HS-27A (cell line): ENCODE data around the gene ATXN7L3.
"Not testable (repeated sequence)": the region's sequence is repeated elsewhere in the genome, so short reads cannot be mapped to it uniquely, and the experiment has no call there.

Experiments
- DNase-seq: peaks from one replicate; pipeline ENCODE4 v3.0.0-alpha.2; 2012; ENCODE audit warnings: low read depth, missing footprints

Gene ATXN7L3, protein sequence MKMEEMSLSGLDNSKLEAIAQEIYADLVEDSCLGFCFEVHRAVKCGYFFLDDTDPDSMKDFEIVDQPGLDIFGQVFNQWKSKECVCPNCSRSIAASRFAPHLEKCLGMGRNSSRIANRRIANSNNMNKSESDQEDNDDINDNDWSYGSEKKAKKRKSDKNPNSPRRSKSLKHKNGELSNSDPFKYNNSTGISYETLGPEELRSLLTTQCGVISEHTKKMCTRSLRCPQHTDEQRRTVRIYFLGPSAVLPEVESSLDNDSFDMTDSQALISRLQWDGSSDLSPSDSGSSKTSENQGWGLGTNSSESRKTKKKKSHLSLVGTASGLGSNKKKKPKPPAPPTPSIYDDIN

DNA sequence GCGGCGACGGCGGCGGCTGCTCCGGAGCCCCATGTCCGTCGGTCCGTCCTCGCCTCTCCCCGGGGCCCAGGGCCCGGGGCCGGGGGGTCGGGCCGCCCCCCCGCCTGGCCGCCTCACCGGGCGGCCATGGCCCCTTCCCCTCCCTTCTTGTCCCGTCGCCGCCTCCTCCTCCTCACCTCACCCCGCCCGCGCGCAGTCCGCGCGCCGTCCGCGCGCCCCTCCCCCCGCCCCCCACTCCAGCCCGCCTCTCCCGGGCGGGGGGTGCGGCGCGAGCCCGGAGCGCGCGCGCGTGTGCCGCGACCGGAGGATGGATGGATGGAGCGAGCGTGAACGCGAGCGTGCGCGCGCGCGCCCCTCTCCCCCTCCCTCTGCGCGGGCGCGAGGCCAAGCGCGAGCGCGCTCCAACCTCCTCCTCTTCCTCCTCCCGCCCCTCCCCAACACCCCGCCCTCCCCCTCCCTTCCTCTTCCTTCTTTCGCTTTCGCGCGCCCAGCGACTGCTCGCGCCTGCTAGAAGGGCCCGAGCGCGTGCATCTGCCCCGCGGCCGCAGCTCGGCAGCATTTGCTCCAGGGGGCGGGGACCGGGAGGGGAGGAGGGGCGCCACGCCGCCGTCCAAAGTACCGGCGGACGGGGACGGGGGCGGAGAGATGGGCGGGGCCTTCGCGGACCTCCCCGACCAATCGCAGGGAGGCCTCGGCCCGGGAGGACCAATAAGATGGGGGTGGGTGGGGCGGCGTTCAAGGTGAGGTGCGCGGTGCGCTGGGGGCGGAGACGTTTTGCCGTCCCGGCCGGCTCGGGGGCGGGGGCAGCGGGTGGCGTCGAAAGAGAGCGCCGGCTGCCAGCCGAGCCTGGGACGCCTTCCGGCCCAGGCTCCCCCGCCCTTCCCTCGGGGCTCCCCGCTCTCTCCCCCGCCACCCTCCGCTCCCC lies at the start of gene ATXN7L3:
TSS of gene ATXN7L3 (minus strand) at position 332 of the 925 bp plus-strand sequence. CDS start 1,814 bp downstream, outside the sequence.
- peak; percentile 77 for DNase-seq

DNA sequence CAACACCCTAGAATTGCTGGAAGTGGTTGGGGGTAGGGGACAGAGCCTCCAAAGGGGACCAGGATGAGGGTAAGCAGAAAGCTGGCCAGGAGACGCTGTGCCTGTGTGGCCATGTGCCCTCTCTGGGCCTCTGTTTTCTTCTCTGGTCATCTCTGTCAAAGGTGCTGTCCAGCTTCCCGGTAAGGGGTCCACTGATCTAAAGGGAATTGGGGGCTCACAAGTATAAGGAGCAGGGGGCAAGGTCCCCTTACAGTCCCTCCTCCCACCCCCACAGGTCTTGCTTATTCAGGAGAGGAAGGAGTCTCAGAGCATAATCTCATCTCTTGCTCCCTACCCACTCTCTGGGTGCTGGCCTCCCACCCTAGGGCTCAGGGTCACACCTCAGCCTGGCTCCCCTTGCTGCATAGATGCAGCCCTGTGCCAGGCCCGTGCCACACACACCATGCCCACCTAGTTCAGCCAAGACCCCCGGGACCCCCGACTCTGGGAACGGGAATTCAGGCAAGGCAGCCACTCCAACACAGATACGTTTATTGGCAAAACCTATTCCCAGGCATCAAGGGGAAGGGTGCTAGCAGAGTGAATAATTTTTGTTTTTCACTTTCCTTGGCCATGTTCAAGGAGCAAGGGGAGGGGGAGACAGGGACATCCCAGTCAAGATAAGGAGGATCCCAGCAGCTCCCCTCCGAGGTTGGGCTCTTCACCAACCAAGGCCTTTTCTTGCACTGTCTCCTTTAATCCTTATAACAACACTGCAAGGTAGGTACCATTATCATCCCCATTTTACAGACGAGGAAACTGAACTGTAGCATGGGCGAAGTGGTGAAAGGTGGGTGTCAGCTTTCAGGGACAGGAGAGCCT lies 48.4 kb upstream of the ATXN7L3 start:
- no peak for DNase-seq

DNA sequence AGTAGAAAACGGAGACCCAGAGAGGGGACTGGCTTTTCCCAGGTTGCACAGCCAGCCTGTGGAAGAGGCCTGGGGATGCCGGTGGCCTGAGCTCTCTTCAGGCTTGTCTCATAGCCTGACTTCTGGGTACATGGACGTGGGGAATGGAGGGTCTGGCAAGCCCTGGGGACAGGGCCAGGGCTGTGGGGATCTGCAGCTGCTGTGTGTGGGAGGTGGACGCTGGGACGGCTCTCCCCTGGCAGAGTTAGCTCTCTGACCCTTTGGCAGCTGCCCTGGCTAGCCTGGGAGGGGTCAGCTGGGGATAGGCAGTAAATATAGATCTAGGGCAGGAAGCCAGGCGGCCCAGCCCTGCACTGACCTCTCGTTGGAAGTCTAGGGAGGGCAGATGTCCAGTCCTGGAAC lies 47.8 kb upstream of the ATXN7L3 start:
- no peak for DNase-seq

DNA sequence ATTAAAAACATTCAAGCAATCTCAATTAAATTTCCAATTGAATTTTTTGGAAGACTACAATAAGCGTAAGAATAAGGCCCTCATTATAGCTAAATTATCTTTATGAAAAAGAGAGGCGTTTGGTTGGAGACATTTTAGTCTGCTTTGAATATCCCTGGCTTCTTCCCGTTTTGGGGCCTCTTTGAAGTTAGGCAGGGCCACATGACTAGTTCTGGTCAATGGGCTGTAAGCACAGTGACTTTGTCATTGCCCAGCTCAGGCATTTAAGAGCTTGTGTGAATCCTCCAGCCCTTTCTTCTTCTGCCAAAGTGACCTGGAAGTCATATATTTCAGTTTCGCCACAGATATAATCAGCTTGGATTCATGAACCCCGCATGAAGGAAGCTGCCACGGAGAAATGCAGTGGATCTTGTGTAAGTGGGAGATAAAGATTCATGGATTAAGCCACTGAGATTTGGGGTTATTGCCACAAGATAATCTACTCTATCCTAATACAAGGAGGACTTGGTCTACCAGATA lies 41.5 kb upstream of the ATXN7L3 start:
- no peak for DNase-seq

DNA sequence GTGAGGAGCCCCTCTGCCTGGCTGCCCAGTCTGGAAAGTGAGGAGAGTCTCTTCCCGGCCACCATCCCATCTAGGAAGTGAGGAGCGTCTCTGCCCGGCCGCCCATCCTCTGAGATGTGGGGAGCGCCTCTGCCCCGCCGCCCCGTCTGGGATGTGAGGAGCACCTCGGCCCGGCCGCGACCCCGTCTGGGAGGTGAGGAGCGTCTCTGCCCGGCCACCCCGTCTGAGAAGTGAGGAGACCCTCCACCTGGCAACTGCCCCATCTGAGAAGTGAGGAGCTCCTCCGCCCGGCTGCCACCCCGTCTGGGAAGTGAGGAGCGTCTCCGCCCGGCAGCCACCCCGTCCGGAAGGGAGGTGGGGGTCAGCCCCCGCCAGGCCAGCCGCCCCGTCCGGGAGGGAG lies 38.2 kb upstream of the ATXN7L3 start:
- not testable (repeated sequence) for DNase-seq

DNA sequence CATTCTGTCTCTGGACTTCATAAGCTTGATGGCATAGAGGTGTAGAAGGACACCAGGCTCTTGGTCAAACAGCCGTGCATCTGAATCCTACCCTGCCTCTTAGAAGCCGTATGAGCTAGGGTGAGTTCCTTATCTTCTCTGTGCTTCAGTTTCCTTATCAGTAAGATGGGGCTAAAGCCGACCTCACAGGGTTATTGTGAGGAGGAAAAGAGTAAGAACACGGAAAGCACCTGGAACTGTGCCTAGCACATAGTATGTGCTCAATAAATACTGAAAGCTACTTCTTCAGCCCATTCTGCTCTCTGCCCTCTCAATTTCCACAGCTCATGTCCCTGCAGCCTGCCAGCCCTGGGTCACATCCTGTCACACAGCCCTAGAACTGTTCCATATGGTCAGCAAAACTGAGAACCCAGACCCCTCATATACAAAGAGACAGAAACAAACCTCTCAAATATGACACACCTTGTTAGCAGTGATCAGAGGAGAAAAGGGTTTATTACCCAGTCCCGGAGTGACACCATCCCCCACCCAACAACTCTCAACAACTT lies 36.8 kb upstream of the ATXN7L3 start:
- DNase-seq: no peak

DNA sequence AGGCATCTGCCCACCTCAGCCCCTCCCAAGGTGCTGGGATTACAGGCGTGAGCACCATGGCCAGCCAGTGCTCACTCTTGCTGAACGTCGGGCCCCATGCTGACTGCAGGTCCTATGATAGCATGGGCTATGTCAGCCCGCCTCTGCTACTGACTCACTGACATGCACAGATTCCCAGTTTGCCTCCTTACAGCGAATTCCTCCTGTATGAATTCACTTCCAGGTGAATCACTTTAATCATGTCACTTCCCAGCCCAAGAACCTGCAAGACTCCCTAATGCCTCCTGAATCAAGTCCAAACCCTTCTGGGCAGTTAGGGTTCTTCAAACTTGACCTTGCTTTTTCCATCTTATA lies 35.9 kb upstream of the ATXN7L3 start:
- no peak for DNase-seq

DNA sequence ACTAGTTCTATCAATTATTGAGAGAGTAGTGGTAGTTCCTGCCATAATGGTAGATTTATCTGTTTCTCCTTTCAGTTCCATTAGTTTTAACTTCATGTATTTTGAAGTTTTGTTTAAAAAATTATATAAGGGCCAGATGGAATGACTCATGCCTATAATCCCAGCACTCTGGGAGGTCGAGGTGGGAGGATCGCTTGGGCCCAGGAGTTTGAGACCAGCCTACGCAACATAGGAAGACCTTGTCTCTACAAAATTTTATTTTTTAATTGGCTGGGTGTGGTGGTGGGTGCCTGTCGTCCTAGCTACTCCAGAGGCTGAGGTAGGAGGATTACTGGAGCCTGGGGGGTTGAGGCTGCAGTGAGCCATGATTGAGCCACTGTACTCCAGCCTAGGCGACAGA lies 33.9 kb upstream of the ATXN7L3 start:
- no peak for DNase-seq

DNA sequence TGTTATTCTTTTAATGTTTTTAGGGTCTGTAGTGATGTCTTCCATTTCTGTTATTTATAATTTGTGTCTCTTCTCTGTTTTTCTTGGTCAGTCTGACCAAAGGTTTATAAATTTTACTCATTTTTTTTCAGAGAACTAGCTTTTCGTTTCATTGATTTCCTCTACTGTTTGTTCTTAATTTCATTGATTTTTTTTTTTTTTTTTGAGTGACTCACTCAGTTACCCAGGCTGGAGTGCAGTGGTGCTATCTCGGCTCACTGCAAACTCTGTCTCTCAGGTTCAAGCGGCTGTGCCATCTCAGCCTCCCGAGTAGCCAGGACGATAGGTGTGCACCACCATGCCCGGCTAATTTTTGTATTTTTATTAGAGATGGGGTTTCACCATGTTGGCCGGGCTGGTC lies 32.4 kb upstream of the ATXN7L3 start:
- DNase-seq: no peak

DNA sequence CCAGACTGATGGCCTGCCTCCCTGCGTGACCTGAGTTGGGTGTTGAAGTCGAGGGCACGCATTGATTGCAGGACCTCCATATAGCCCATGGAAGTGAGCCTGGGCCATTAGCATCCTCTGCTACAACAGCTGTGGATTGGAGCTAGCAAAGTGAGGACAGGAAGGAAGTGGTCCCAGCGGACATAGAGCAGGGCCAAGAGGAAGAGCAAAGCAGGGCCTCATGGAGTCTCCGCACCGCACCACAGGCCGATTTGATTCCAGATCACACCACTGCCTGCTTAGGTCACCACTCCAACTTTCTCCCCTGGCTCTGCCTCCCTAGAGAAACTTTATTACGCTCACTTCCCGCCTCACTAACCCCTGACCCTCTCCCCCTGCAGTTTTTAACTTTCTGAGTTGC lies 30.5 kb upstream of the ATXN7L3 start:
- no peak for DNase-seq

DNA sequence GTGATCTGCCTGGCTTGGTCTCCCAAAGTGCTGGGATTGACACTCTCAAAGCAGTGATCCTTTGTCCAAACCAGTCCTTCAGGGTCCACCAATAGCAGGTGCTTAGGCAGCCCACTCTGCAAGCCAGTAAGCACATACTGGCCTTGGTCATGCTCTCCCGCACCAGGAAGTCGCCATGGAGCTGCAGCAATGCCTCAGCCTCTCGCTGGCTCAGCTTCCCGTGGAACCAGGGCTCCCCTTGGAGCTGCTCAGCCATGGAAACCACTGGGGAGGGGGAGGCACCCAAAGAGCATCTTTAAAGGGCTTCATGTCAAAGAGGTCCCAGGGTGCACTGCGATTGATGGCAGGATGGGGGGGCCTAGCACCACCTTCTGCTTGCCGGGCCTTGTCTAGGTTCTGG lies 29.4 kb upstream of the ATXN7L3 start:
- no peak for DNase-seq

DNA sequence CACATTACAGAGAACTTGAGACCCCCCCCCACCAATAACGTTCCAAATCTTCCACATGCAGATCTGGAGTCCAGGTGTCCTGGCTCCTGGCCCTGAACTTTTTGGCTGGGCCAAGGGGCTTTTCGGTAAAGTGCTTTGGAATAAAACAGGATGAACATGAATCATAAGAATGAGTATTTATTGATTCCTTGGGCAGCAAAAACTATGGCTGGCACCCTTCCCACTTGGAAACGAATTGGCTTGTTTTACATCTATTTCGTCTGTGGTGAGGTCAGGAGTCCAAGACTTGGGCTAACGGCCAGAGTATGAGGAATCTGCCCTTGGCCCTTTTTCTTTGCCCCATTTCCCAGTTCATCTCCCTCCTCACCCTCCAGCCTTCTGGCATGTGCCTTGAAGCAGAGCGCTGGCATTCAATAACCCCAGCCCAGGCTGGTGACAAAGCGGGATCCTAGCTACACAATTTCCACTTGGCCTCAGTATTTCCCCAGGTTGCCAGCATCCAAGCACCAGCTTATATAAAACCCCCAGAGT lies 23.9 kb upstream of the ATXN7L3 start:
- no peak for DNase-seq

DNA sequence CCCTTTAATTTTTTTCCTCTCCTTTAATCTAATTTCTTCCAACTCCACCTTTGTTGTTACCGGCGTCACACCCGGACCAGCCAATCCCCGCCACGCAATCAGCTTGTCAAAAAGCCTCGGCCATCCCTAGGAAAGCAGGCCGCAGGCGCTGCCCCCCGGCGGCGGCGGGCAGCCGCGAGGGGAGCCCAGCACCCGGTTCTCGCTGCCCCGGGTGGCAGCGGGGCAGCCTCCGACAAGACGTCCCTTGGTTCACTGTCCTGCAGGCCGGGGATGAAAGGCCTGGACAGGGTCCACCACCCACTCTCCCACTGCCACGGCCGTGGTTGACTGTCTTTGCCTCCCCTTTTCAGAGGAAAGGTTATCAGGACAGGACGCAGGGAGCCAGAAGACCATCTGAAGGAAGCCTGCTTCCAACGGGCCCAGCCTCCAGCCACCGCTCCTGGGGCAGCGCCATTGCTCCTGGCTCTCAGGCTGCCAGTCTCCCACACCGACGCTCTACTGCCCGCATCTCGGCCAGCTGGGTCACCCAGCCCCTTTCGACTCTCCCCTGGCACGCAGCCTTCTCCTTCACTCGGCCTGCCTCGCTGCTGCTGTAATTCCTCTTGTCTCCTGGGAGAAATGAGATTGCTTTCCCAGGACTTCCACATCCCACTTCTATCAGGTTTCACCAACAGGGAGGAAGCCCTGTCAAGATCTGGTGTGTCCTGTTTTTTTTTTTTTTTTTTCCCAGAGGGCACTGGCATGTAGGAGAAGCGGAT lies 22.6 kb upstream of the ATXN7L3 start:
- no peak for DNase-seq

DNA sequence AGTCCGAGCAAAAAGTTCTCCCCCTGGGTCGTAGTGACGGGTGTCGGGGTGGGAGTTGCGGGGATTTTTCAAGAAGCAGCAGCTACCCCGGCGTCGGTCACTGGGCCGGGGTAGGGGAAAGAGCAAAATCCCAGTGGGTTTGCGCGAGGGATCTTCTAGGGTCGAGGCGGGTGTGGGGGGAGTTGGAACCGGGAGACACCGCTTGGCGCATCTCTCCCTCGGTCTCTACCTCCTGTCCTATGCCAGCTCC lies 22.1 kb upstream of the ATXN7L3 start:
- DNase-seq: no peak

DNA sequence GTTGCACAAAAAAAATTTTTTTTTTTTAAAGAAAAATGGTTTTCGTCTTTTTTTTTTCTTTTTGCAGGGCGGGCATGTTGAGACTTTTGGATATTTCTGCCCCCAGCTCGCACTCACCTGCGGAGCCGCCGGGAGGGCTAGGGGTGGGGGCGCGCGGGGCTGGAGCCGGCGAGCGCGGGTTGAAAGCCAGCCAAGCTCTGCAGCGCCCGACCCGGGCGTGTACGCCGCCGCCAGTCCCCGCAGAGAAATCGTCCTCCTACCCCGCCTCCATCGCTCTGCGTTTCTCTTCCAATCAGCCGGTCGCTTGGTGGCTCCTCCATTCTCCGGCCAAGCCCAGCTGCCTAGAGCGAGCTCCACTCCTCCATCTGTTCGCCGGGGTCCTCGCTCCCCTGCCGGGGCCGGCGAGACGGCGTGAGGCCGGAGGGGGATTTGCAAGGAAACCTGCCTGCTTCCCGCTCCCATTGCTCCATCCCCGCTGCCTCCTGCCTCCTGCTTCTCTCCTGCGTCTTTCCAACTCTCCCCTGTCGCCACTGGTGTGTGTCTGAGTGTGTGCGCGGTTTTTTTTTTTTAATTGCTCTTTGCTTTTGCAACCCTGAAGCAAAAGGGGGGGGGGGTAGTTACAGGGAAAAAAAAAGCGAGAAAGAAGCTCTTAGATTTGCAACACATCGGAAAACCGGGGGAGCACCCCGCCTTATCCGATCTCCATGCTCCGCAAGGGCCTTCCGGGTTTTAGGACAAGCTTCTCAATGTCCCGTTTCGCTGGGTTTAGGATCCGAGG lies 21.6 kb upstream of the ATXN7L3 start:
- DNase-seq: no peak

DNA sequence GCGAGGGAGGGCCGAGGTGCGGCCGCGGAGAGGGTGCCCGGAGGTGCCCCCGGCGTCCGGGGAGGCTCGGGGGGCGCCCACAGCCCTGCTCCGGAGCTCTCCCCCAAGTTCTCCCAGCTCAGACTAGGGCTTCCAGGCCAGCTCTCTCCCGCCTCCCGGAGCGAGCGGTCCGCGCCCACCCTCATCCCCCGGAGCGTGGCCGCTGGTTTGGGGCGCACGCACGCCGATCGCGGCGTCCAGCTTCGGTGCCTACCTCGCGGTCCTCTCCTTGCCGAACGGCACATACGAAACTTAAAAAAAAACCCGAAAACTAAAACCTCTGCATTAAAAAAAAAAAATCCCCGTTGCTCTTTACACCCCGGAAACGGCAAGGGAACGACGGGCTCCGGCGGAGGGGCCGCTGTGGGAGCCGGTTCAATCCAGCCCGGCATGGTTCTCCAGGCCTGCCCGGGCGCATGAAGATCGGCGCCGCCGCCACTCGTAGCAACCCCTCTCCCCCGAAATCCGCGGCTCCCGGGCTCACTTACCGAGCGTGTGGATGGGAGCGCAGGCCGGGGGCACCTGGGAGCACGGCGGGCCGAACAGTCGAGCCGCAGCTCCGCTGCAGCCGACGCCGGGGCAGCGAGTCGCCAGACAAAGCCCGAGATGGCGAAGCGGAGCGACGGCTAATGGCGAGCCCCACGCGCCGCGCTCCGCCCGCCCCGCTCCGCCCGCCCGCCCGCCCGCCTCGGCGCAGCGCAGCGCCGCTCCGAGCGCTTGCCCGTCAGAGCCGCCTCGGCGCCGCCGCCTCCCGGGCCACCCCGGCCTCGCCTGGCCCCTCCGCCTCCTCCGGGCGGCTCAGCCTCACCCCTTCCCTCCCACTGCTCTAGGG lies 20.8 kb upstream of the ATXN7L3 start:
- DNase-seq: no peak

DNA sequence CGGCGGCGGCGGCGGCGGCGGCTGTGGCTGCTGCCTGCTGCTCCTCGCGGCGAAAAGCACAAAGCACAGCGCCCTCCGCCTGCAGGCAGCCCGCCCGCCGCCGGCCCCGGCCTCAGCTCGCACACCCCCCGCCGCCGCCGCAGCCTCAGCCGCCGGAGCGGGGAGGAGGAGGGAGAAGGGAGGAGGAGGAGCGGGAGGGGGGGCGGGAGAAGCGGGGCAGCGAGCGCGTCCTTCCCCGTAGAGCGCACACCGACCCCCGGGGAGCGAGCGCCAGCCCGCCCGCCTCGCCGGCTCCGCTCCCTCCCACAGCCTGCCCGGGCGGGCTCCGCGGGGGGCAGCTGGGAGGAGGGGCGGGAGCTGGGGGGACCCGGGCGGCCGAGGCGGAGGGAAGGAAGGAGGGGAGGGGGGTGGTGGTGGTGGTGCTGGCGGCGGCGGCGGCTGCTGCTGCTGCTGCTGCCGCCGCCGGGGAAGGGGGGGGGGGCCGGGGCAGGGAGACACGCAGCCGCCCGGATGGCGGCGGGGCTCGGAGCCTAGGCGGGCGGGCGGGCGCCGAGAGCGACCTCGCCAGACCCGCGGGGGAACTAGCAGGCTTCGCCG lies 20.0 kb upstream of the ATXN7L3 start, which contains the start of gene UBTF:
TSS of gene UBTF (minus strand) at position 60 of the 597 bp plus-strand sequence. CDS start 1,446 bp downstream, outside the sequence.
- DNase-seq: no peak

DNA sequence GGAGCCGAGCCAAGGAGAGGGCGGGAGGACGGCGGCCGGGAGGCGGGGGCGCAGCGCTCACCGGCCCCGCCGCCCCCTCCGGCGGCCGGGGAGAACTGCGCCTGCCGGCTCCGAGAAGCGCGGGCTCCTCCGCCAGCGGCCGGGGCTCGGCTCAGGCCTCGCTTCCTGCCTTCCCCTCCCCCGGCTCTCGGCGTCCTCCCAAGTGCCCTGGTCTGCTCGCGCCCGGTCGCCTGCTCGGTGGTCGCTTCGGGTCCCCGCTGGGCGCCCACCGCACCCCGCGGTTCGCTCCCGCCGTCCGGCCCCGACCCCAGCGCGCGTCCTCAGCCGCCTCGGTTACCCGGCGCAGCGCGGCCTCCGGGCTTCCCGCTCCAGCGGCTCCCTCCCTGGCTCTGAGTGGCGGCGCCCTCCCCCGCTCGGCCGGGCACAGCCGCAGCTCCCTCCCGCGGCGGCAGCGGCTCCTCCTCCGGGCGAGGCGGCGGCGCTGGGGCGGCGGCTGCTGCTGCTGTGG lies 19.5 kb upstream of the ATXN7L3 start:
- DNase-seq: no peak
